Type B pancreatic cell (in vitro differentiated cells): Measurements from ENCODE around the gene WDR27. TPM values are rescaled to one million over a fixed set of nuclear protein-coding genes. Genes with fewer than 3 reads are reported as not detected.
A peak's percentile ranks its signal among the peaks of the same experiment; 100 is the strongest.

Experiments used
- DNase-seq: peaks from one replicate; pipeline ENCODE4 v3.0.0; 2021; ENCODE audit warnings: mixed read lengths; ENCODE audit not compliant: unreplicated experiment; ENCODE audit errors: extremely low spot score
- H3K27ac Mint-ChIP-seq: 2 replicates; pipeline ENCODE4 v1.8.0; 2021; ENCODE audit warnings: mild to moderate bottlenecking, mixed read lengths
- H3K27me3 Mint-ChIP-seq: 2 replicates; pipeline ENCODE4 v1.8.0; 2021; ENCODE audit warnings: mixed read lengths
- H3K36me3 Mint-ChIP-seq: 2 replicates; pipeline ENCODE4 v1.8.0; 2021; ENCODE audit warnings: mixed read lengths
- H3K4me1 Mint-ChIP-seq: one replicate; pipeline ENCODE4 v1.8.0; 2021; ENCODE audit warnings: mixed read lengths; ENCODE audit not compliant: unreplicated experiment
- H3K4me3 Mint-ChIP-seq: 2 replicates; pipeline ENCODE4 v1.8.0; 2021; ENCODE audit warnings: mild to moderate bottlenecking, mixed read lengths
- H3K9me3 Mint-ChIP-seq: 2 replicates; pipeline ENCODE4 v1.8.0; 2021; ENCODE audit warnings: mixed read lengths
- total RNA-seq: library from RNA; stranded (reverse); gene quantifications from 2 replicates; pipeline ENCODE4 v1.2.1, GENCODE V29; 2021; ENCODE audit warnings: low replicate concordance
- TF ChIP-seq, protein P1 (sequence below): fragments of 200-600 bp; sonication (generic); conservative IDR thresholded peaks from 2 replicates; pipeline ENCODE4 v1.5.0; 2021; ENCODE audit warnings: antibody characterized with exemption, mild to moderate bottlenecking

Gene WDR27
- total RNA-seq, 1 donor from 2014 or later: 112 TPM

GRCh38 chr6:169424149-169424804, 277.6 kb downstream of the WDR27 start:
- Mint-ChIP-seq H3K27ac (no peak overlapping the region), H3K4me1 (peaks cover 16% of the 10 kb centered on the region), H3K4me3 (no peak overlapping the region), H3K9me3 (peaks cover 4% of the 10 kb centered on the region), H3K27me3 (peaks cover 4% of the 10 kb centered on the region), H3K36me3 (peaks cover 3% of the 10 kb centered on the region)
- TF ChIP-seq, protein P1, sequence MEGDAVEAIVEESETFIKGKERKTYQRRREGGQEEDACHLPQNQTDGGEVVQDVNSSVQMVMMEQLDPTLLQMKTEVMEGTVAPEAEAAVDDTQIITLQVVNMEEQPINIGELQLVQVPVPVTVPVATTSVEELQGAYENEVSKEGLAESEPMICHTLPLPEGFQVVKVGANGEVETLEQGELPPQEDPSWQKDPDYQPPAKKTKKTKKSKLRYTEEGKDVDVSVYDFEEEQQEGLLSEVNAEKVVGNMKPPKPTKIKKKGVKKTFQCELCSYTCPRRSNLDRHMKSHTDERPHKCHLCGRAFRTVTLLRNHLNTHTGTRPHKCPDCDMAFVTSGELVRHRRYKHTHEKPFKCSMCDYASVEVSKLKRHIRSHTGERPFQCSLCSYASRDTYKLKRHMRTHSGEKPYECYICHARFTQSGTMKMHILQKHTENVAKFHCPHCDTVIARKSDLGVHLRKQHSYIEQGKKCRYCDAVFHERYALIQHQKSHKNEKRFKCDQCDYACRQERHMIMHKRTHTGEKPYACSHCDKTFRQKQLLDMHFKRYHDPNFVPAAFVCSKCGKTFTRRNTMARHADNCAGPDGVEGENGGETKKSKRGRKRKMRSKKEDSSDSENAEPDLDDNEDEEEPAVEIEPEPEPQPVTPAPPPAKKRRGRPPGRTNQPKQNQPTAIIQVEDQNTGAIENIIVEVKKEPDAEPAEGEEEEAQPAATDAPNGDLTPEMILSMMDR: no peak
- no peak for DNase-seq

DNA sequence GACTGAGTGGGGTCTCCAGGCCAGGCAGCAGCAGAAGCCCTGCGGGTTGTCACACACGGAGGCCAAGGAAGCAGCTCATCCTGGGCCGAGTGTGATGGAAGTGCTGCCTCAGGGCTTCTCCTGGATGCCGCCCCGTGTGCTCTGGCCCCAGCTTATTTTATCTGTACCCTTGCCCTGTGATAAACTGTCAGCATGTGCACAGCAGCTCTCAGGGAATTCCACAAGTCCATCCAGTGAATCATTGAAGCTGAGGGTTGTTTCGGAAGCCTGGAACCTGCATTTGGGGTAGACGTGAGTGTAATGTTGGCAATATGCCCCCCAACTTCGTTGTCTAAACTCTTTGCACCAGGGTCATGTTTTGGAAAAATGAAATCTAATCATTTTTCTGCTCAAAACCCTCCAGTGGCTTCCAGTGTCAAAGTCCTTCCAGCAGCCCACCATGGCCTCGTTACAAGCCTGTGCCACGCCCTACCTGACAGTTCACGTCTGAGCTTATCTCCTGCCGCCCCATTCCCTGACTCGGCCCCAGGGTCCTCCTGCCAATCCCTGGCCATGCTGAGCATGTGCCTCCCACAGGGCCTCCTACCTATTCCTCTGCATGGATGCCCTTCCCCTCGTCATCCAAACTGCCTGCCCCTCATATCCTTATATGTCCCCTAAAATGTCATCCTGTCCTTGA, 280.1 kb downstream of the WDR27 start:
- Mint-ChIP-seq H3K36me3 (peaks cover 3% of the 10 kb centered on the region), H3K4me3 (no peak overlapping the region), H3K4me1 (peaks cover 7% of the 10 kb centered on the region), H3K27me3 (peaks cover 4% of the 10 kb centered on the region), H3K9me3 (peaks cover 4% of the 10 kb centered on the region), H3K27ac (no peak overlapping the region)
- TF ChIP-seq, protein P1: no peak
- DNase-seq: no peak

GRCh38 chr6:169420912-169421543, 280.8 kb downstream of the WDR27 start:
- Mint-ChIP-seq H3K4me3 (peak overlapping the region; percentile 58), H3K4me1 (peaks cover 7% of the 10 kb centered on the region), H3K9me3 (peaks cover 4% of the 10 kb centered on the region), H3K36me3 (peaks cover 3% of the 10 kb centered on the region), H3K27ac (no peak overlapping the region), H3K27me3 (peaks cover 4% of the 10 kb centered on the region)
- TF ChIP-seq, protein P1: peak; percentile 79
- DNase-seq: no peak

- TF ChIP-seq, protein P1: no peak
- Mint-ChIP-seq H3K4me1 (peaks cover 7% of the 10 kb centered on the region), H3K9me3 (peaks cover 10% of the 10 kb centered on the region), H3K36me3 (peaks cover 3% of the 10 kb centered on the region), H3K27ac (no peak overlapping the region), H3K4me3 (no peak overlapping the region), H3K27me3 (peaks cover 4% of the 10 kb centered on the region)
- no peak for DNase-seq
Observed at GRCh38 chr6:169417101-169417500, 284.7 kb downstream of the WDR27 start.

- Mint-ChIP-seq H3K4me1 (peaks cover 7% of the 10 kb centered on the region), H3K36me3 (peaks cover 3% of the 10 kb centered on the region), H3K27me3 (peaks cover 4% of the 10 kb centered on the region), H3K4me3 (no peak overlapping the region), H3K27ac (no peak overlapping the region), H3K9me3 (peaks cover 10% of the 10 kb centered on the region)
- DNase-seq: no peak
- TF ChIP-seq, protein P1: no peak
Observed at GRCh38 chr6:169416249-169416648, 285.6 kb downstream of the WDR27 start.
